NCI-H1930 (cell line): ENCODE measurements around the gene RPS6KA4.
"Not testable (repeated sequence)": the region's sequence is repeated elsewhere in the genome, so short reads cannot be mapped to it uniquely, and the experiment has no call there.

Source experiments
- DNase-seq, 2 experiments: peaks; one replicate each; lab custom pipeline; 2025; lab: John Stamatoyannopoulos, UW

The RPS6KA4 gene

GRCh38 chr11:64358907-64359711 lies at the start of gene RPS6KA4:
TSS of gene RPS6KA4 (plus strand) at chr11:64359162. CDS start at chr11:64359236, 74 bp downstream.
- DNase-seq = peak in 1 of 2 experiments; percentile 65

DNA sequence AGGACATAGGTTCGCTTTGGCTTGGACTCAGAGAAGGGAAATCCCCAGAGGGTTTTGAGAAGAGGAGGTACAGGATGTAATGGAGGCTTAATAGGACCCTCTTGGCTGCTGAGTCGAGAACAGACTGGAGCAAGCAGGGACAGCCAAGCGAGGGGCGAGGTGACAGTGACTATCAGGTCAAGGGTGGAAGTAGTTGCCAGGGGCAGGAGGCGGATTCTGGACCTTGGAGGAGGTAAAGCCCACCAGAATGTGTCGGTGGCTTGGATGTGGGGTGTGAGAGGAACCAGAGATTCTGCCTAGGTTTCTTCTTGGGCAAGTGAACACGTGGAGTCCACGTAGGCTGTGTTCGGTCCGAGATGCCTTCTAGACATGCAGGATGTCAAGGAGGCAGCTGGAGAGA lies 46.0 kb upstream of the RPS6KA4 start:
- no peak for DNase-seq

DNA sequence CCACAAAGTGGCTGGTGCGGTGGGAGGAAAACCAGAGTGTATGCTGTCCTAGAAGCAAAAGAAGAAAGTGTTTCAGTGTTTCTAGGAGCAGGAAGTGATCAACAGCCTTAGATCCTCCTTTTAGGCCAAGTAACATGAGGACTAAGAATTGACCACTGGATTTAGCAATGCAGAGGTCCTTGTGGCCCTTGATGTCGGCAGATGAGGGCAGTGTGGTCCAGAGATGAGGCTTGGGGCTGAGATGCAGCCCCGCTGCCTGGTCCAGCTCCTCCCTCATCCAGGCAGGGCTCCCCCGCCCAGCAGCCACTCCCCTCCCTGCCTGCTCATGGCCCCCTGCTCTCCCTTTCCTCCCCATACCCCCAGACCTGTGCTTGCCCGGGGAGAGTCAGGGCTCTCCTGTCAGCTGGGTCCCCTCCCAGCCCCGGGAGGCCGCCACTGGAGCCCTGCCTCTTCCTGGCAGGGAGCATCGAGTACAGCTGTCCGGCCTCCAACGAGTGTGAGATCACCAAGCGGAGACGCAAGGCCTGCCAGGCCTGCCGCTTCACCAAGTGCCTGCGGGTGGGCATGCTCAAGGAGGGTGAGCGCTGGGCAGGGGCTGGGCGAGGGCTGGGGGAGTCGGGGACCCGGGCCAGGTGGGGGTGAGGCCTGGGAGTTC lies 45.3 kb upstream of the RPS6KA4 start:
- DNase-seq = no peak

- no peak for DNase-seq
Observed at GRCh38 chr11:64314146-64314804, 44.7 kb upstream of the RPS6KA4 start.

- DNase-seq = no peak
Observed at GRCh38 chr11:64314805-64315561, 44.0 kb upstream of the RPS6KA4 start.

- not testable (repeated sequence) for DNase-seq
Observed at GRCh38 chr11:64315667-64316526, 43.1 kb upstream of the RPS6KA4 start.

- DNase-seq = peak in 1 of 2 experiments; percentile 25
Observed at GRCh38 chr11:64316672-64317324, 42.2 kb upstream of the RPS6KA4 start.

DNA sequence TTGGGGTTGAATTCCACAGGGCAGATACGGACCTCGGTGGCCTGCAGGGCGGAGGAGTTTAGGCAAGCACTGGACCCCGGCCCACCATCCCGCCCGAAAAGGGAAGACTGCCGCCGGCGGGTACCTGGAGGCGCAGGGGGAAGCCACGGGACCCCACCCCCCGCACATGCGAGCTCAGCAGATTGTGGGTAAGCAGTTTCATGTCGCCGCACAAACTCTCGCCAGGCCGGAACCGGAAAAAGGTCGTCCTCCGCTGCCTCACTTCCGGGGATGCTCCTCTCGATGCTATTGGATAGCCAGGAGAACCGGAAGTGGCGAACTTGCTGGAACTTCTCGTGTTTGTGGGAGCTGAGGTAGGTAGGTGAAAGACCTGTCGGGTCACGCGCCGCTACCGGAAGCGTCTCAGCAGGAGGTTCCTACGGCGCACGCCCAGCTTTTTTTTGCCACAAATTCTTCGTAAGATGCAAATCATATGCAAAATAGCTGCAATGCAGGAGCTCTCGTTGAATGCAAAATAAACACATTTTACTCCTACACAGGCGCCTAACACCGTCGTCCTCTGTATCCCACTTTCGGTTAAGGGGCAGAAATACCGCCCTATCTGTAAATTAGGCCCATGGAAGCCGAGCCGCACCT lies 41.5 kb upstream of the RPS6KA4 start, which contains the start of gene TRMT112:
TRMT112 (minus strand) TSS at position 235 of the 636 bp plus-strand sequence; CDS start at position 202, 33 bp downstream.
- peak; percentile 98 for DNase-seq

- peak; percentile 95 to 96 for DNase-seq
Observed at GRCh38 chr11:64317961-64318765, 40.8 kb upstream of the RPS6KA4 start, which contains the start of gene PRDX5. TSS of gene PRDX5 (plus strand) at chr11:64318121. CDS start at chr11:64318216, 95 bp downstream.

- no peak for DNase-seq
Observed at GRCh38 chr11:64318766-64319761, 39.9 kb upstream of the RPS6KA4 start.

DNA sequence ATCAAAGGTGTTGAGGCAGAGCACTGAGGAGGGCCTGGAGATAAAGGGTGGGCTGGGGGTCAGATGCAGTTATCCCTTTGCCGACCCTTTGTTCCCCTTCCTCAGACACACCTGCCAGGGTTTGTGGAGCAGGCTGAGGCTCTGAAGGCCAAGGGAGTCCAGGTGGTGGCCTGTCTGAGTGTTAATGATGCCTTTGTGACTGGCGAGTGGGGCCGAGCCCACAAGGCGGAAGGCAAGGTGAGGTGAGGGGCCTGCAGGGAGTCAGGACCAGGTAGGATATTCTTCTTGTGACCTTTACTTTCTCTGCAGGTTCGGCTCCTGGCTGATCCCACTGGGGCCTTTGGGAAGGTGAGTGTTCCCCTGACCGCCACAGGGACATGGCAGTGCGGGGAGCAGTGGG lies 38.4 kb upstream of the RPS6KA4 start:
- no peak for DNase-seq

DNA sequence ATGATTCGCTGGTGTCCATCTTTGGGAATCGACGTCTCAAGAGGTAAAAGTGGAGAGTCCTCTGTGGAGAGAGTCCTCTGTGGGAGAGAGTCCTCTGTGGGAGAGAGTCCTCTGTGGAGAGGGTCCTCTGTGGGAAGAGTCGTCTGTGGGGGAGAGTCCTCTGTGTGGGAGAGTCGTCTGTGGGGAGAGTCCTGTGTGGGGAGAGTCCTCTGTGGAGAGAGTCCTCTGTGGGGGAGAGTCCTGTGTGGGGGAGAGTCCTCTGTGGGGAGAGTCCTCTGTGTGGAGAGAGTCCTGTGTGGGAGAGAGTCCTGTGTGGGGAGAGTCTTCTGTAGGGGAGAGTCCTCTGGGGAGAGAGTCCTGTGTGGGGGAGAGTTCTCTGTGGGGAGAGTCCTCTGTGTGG lies 37.9 kb upstream of the RPS6KA4 start:
- DNase-seq = no peak

- no peak for DNase-seq
Observed at GRCh38 chr11:64321533-64321932, 37.4 kb upstream of the RPS6KA4 start.

GRCh38 chr11:64322925-64323260 lies 36.1 kb upstream of the RPS6KA4 start:
- no peak for DNase-seq

- no peak for DNase-seq
Observed at GRCh38 chr11:64323373-64323772, 35.6 kb upstream of the RPS6KA4 start.

DNA sequence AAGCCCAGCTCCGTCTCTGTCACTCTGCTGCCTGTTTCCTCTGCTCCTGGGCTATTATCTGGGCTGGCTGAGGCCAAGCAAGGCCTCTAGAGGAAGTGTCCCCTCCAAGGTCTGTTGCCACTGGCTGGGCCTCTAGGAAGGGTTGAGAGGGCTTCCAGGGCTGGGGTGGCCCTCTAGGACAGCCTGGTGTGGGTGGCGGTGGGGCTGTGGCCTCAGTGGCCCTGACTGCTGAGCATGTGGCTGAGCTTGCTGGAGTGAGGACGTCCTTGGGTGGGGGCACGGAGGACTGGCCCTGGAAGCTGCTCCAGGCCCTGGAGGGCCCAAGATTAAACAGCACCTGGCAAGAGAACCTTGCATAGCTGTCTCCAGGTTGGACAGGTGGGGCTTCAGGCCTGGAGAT lies 35.0 kb upstream of the RPS6KA4 start:
- not testable (repeated sequence) for DNase-seq

DNA sequence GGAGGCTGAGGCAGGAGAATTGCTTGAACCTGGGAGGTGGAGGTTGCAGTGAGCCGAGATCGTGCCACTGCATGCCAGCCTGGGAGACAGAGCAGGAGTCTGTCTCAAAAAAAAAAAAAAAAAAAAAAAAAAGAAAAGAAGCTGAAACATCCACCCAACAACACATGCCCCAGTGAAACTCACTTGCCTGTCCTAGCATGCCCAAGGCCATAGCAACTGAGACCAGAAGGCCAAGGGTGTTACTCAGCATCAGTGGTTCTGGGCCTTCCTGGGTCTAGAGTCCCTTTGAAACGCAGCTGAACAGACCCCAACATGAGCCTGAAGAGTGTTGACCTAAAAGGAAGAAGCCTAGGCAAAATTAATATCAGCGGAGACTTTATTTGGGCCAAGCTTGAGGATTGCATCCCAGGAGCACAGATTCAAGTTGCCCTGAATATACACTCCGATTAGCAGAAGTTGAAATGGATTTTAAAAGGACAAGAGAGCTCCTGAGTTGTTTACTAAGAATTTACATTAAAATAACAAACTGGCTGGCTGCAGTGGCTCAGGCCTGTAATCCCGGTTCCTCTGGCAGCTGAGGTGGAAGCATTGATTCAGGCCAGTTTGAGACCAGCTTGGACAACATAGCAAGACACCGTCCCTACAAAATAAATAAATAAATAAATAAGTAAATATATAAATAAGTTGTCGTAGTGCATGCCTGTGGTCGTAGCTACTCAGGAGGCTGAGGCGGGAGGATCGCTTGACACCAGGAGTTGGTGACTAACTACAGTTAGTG lies 34.1 kb upstream of the RPS6KA4 start:
- no peak for DNase-seq
